HepG2 (cell line): Measurements from ENCODE around the gene HSD17B2. TPM values are rescaled to one million over a fixed set of nuclear protein-coding genes. Genes with fewer than 3 reads are reported as not detected.

Experiments
- CEBPG ChIP-seq: IDR thresholded peaks from 2 replicates; pipeline ENCODE4 v1.6.1; 2016
- CREM ChIP-seq, 2 experiments: sonication (generic) in 1 of 2; formaldehyde crosslinking in 1 of 2; IDR thresholded peaks; 2 replicates each; pipeline versions ENCODE4 v1.4.0 to v1.6.1; 2016 to 2020; ENCODE audit warnings: antibody characterized with exemption in 1 of 2, mild to moderate bottlenecking in 1 of 2, missing genetic modification reagents in 1 of 2
- EHMT2 ChIP-seq: fragments of 200-600 bp; sonication (generic); IDR thresholded peaks from 2 replicates; pipeline ENCODE4 v1.7.0; 2017; ENCODE audit warnings: antibody characterized with exemption, low read depth, low read length, borderline replicate concordance
- EP300 ChIP-seq, 3 experiments: sonication (generic) in 1 of 3; formaldehyde crosslinking in 1 of 3; IDR thresholded peaks; 2 replicates each; pipeline versions ENCODE4 v1.5.1 to v1.6.1; 2011 to 2020; ENCODE audit warnings: low read depth in 2 of 3, low read length in 2 of 3, borderline replicate concordance in 1 of 3, improper control_type of control experiment in 1 of 3, mild to moderate bottlenecking in 1 of 3, missing genetic modification reagents in 1 of 3, moderate library complexity in 1 of 3
- FLYWCH1 ChIP-seq: sonication (generic); formaldehyde crosslinking; IDR thresholded peaks from 2 replicates; pipeline ENCODE4 v1.8.1; 2023; ENCODE audit warnings: mild to moderate bottlenecking, missing genetic modification reagents
- GMEB1 ChIP-seq: sonication (generic); formaldehyde crosslinking; IDR thresholded peaks from 2 replicates; pipeline ENCODE4 v1.5.1; 2020; ENCODE audit warnings: missing genetic modification reagents, mild to moderate bottlenecking, borderline replicate concordance
- KLF6 ChIP-seq: IDR thresholded peaks from 2 replicates; pipeline ENCODE4 v1.8.0; 2016; ENCODE audit warnings: missing biosample characterization, missing genetic modification reagents
- MIER3 ChIP-seq: IDR thresholded peaks from 2 replicates; pipeline ENCODE4 v1.6.1; 2016; ENCODE audit warnings: missing compliant biosample characterization, borderline replicate concordance
- NCOA2 ChIP-seq: sonication (generic); formaldehyde crosslinking; IDR thresholded peaks from 2 replicates; pipeline ENCODE4 v1.8.0; 2022; ENCODE audit warnings: inconsistent platforms
- PLRG1 ChIP-seq: fragments of 450-650 bp; conservative IDR thresholded peaks from 2 replicates; pipeline ENCODE4 v1.6.1; 2016
- RXRB ChIP-seq: IDR thresholded peaks from 2 replicates; pipeline ENCODE4 v1.6.1; 2016; ENCODE audit warnings: borderline replicate concordance, missing genetic modification reagents, missing compliant biosample characterization
- SMAD1 ChIP-seq: sonication (generic); formaldehyde crosslinking; IDR thresholded peaks from 2 replicates; pipeline ENCODE4 v1.4.0; 2020; ENCODE audit warnings: missing genetic modification reagents, low read depth, mild to moderate bottlenecking, borderline replicate concordance
- YY1 ChIP-seq: IDR thresholded peaks from 2 replicates; pipeline ENCODE4 v1.6.1; 2011; ENCODE audit warnings: low read length, low read depth, moderate library complexity, mild to moderate bottlenecking; ENCODE audit not compliant: insufficient read depth, insufficient replicate concordance
- ZBTB20 ChIP-seq: sonication (generic); formaldehyde crosslinking; IDR thresholded peaks from 2 replicates; pipeline ENCODE4 v1.8.1; 2023; ENCODE audit warnings: missing genetic modification reagents, low read depth, mild to moderate bottlenecking, borderline replicate concordance
- ZC3H4 ChIP-seq: sonication (generic); formaldehyde crosslinking; IDR thresholded peaks from 2 replicates; pipeline ENCODE4 v1.4.0; 2020; ENCODE audit warnings: missing genetic modification reagents, borderline replicate concordance
- ZNF124 ChIP-seq: sonication (generic); formaldehyde crosslinking; IDR thresholded peaks from 2 replicates; pipeline ENCODE4 v1.4.0; 2020; ENCODE audit warnings: missing genetic modification reagents
- ZNF253 ChIP-seq: sonication (generic); formaldehyde crosslinking; IDR thresholded peaks from 2 replicates; pipeline ENCODE4 v1.8.0; 2022; ENCODE audit warnings: mild to moderate bottlenecking, missing genetic modification reagents, borderline replicate concordance
- ZNF333 ChIP-seq: sonication (generic); formaldehyde crosslinking; IDR thresholded peaks from 2 replicates; pipeline ENCODE4 v1.4.0; 2020; ENCODE audit warnings: mild to moderate bottlenecking, missing genetic modification reagents, borderline replicate concordance
- ZNF382 ChIP-seq: sonication (generic); formaldehyde crosslinking; IDR thresholded peaks from 2 replicates; pipeline ENCODE4 v1.5.0; 2020; ENCODE audit warnings: missing genetic modification reagents, mild to moderate bottlenecking, borderline replicate concordance
- ZNF557 ChIP-seq: sonication (generic); formaldehyde crosslinking; IDR thresholded peaks from 2 replicates; pipeline ENCODE4 v1.4.0; 2020; ENCODE audit warnings: missing genetic modification reagents
- ZSCAN12 ChIP-seq: sonication (generic); formaldehyde crosslinking; IDR thresholded peaks from 2 replicates; pipeline ENCODE4 v1.9.0; 2021; ENCODE audit warnings: mild to moderate bottlenecking, missing genetic modification reagents
- polyA plus RNA-seq, 8 experiments: library from polyadenylated mRNA; depleted of rRNA in 3 of 8; stranded (reverse) in 7 of 8; unstranded in 1 of 8; fragments of >200 nt; fragmentation: Illumina TruSeq in 4 of 8; extraction: Trizol in 4 of 8; gene quantifications; 2 replicates each; pipeline versions ENCODE4 v1.2.1 to v1.2.3, GENCODE V29; 2011 to 2016; ENCODE audit warnings: low read depth in 4 of 8, missing spikeins in 1 of 8, mixed read lengths in 1 of 8; ENCODE audit not compliant: insufficient read depth in 1 of 8
- total RNA-seq, 5 experiments: library from RNA; depleted of rRNA; stranded (reverse); fragments of >200 nt; fragmentation: Illumina TruSeq; extraction: Trizol; gene quantifications; 2 replicates each; pipeline ENCODE4 v1.2.3, GENCODE V29; 2016; ENCODE audit warnings: low read depth in 1 of 5
- TF ChIP-seq, protein P1 (sequence below): sonication (generic); formaldehyde crosslinking; IDR thresholded peaks from 2 replicates; pipeline ENCODE4 v1.5.1; 2020; ENCODE audit warnings: mild to moderate bottlenecking, missing genetic modification reagents, moderate library complexity
- TF ChIP-seq, protein P2 (sequence below): sonication (generic); formaldehyde crosslinking; IDR thresholded peaks from 2 replicates; pipeline ENCODE4 v1.4.0; 2020; ENCODE audit warnings: missing genetic modification reagents, borderline replicate concordance

Gene HSD17B2
- total and polyA plus RNA-seq, 2 of the 13 experiments (the other 11 are each of a cell fraction or from before 2014, with no cell fraction given) = 26.3 to 69.3 TPM

DNA sequence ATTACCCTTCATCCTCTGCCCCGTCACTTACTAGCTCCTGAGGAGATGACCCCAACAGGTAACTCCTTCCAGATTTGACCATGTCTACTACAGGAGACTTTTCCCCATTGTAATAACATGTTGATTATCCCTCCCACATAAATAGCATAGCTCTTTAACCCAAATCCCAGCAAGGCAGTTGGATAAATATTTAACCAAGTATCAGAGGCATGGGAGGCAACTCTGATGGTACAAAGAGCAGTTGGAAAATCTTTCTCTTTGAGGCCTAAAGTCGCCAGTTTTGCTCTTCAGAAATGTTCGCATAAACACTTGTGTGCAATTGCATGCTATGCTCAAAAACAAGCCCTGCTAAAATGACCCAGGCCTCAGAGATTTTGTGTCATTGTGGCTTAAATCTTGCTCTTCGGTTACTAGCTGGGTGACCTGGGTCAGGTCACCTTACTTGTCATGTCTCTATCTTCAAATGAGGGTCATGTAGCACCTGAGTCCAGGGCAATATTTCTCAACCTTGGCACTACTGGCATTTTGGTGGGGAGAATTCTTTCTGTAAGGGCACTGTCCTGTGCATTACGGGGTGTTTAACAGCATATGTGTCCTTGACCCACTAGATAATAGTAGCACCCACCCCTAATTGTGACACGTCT is 48.8 kb downstream of the HSD17B2 start (continued):
- TF ChIP-seq, protein P1, sequence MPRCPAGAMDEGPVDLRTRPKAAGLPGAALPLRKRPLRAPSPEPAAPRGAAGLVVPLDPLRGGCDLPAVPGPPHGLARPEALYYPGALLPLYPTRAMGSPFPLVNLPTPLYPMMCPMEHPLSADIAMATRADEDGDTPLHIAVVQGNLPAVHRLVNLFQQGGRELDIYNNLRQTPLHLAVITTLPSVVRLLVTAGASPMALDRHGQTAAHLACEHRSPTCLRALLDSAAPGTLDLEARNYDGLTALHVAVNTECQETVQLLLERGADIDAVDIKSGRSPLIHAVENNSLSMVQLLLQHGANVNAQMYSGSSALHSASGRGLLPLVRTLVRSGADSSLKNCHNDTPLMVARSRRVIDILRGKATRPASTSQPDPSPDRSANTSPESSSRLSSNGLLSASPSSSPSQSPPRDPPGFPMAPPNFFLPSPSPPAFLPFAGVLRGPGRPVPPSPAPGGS (CRISPR knock-in tag) = 0 out of 2 replicates have a peak, but pooled peaks have one; percentile 31
- TF ChIP-seq MIER3 (CRISPR knock-in tag) (no peak), ZNF333 (CRISPR knock-in tag) (no peak), CREM (IDR thresholded peaks at IDR 0.05) (0 out of 2 replicates have a peak, but pooled peaks have one; percentile 50), CREM (CRISPR knock-in tag; IDR thresholded peaks at IDR 0.05) (no peak), EP300 (IDR thresholded peaks at IDR 0.05; ENCODE audit: low read depth in 2 of 2, low read length in 2 of 2) (peak in 1 of 2 experiments; percentile 62; a peak in 1 of 4 replicates), EP300 (CRISPR knock-in tag; IDR thresholded peaks at IDR 0.05; ENCODE audit: borderline replicate concordance) (no peak), KLF6 (CRISPR knock-in tag) (0 out of 2 replicates have a peak, but pooled peaks have one; percentile 41), NCOA2 (CRISPR knock-in tag) (no peak), ZC3H4 (CRISPR knock-in tag) (no peak), SMAD1 (no peak), EHMT2 (no peak), FLYWCH1 (no peak), RXRB (CRISPR knock-in tag) (peak; percentile 77), ZNF382 (no peak), CEBPG (CRISPR knock-in tag) (no peak), PLRG1 (no peak), ZSCAN12 (no peak), ZNF253 (no peak), ZNF557 (CRISPR knock-in tag) (no peak), ZNF124 (no peak), GMEB1 (CRISPR knock-in tag) (0 out of 2 replicates have a peak, but pooled peaks have one; percentile 16), YY1 (no peak), ZBTB20 (CRISPR knock-in tag) (no peak)
- TF ChIP-seq, protein P2, sequence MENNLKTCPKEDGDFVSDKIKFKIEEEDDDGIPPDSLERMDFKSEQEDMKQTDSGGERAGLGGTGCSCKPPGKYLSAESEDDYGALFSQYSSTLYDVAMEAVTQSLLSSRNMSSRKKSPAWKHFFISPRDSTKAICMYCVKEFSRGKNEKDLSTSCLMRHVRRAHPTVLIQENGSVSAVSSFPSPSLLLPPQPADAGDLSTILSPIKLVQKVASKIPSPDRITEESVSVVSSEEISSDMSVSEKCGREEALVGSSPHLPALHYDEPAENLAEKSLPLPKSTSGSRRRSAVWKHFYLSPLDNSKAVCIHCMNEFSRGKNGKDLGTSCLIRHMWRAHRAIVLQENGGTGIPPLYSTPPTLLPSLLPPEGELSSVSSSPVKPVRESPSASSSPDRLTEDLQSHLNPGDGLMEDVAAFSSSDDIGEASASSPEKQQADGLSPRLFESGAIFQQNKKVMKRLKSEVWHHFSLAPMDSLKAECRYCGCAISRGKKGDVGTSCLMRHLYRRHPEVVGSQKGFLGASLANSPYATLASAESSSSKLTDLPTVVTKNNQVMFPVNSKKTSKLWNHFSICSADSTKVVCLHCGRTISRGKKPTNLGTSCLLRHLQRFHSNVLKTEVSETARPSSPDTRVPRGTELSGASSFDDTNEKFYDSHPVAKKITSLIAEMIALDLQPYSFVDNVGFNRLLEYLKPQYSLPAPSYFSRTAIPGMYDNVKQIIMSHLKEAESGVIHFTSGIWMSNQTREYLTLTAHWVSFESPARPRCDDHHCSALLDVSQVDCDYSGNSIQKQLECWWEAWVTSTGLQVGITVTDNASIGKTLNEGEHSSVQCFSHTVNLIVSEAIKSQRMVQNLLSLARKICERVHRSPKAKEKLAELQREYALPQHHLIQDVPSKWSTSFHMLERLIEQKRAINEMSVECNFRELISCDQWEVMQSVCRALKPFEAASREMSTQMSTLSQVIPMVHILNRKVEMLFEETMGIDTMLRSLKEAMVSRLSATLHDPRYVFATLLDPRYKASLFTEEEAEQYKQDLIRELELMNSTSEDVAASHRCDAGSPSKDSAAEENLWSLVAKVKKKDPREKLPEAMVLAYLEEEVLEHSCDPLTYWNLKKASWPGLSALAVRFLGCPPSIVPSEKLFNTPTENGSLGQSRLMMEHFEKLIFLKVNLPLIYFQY (CRISPR knock-in tag) = peak; percentile 14; the same call in 1 of the 2 replicates
